Caco-2 (cell line): ENCODE results near the gene TEX28. TPM values are rescaled to one million over a fixed set of nuclear protein-coding genes. Genes with fewer than 3 reads are reported as not detected.
"Not testable (repeated sequence)": the region's sequence is repeated elsewhere in the genome, so short reads cannot be mapped to it uniquely, and the experiment has no call there.

Experiments
- BruUV-seq: library from RNA; stranded (reverse); fragments of 400-500 nt; replicated peaks from 2 replicates; lab custom pipeline; 2021; lab: Mats Ljungman, UMichigan
- CTCF ChIA-PET: fragments of 300-600 bp; sonication (Branson Sonifier 250); formaldehyde crosslinking; loops from one replicate; lab custom pipeline; 2022; ENCODE audit warnings: antibody characterized with exemption; lab: Charles Lee
- POLR2A ChIA-PET: fragments of 300-600 bp; sonication (Branson Sonifier 250); formaldehyde crosslinking; loops from one replicate; lab custom pipeline; 2022; ENCODE audit warnings: antibody characterized with exemption; lab: Charles Lee
- DNase-seq, 2 experiments: peaks; one replicate each; pipeline versions ENCODE4 v3.0.0 to v3.0.0-alpha.2; 2020 to 2022
- H3K27me3 ChIP-seq: replicated peaks from 2 replicates; pipeline ENCODE4 v1.6.0; 2011; ENCODE audit warnings: low read length; ENCODE audit not compliant: control insufficient read depth, insufficient read depth
- H3K36me3 ChIP-seq: 2 replicates; pipeline ENCODE4 v1.5.1; 2011; ENCODE audit warnings: low read length; ENCODE audit not compliant: control insufficient read depth, insufficient read depth
- H3K4me1 ChIP-seq: fragments of 250-450 bp; sonication (Bioruptor Pico); 2 replicates; pipeline ENCODE4 v1.5.1; 2020; ENCODE audit warnings: mild to moderate bottlenecking
- H3K4me3 ChIP-seq: 2 replicates; pipeline ENCODE4 v1.5.1; 2011; ENCODE audit warnings: low read depth, mild to moderate bottlenecking, control low read depth, low read length
- H3K9me3 ChIP-seq: fragments of 250-450 bp; sonication (Bioruptor Pico); 2 replicates; pipeline ENCODE4 v1.5.1; 2020; ENCODE audit warnings: mild to moderate bottlenecking, moderate library complexity
- H3K27ac Mint-ChIP-seq: one replicate; pipeline ENCODE4 v1.8.0; 2022; ENCODE audit warnings: mixed read lengths; ENCODE audit not compliant: unreplicated experiment
- H3K27me3 Mint-ChIP-seq: one replicate; pipeline ENCODE4 v1.8.0; 2022; ENCODE audit warnings: mixed read lengths; ENCODE audit not compliant: insufficient read depth, unreplicated experiment
- H3K36me3 Mint-ChIP-seq: one replicate; pipeline ENCODE4 v1.8.0; 2022; ENCODE audit warnings: mild to moderate bottlenecking, mixed read lengths; ENCODE audit not compliant: insufficient read depth, unreplicated experiment
- H3K4me1 Mint-ChIP-seq: one replicate; pipeline ENCODE4 v1.8.0; 2022; ENCODE audit warnings: low read depth, mixed read lengths; ENCODE audit not compliant: unreplicated experiment
- H3K4me3 Mint-ChIP-seq: one replicate; pipeline ENCODE4 v1.8.0; 2022; ENCODE audit warnings: mild to moderate bottlenecking, moderate library complexity, mixed read lengths; ENCODE audit not compliant: unreplicated experiment
- H3K9me3 Mint-ChIP-seq: one replicate; pipeline ENCODE4 v1.8.0; 2022; ENCODE audit warnings: mixed read lengths; ENCODE audit not compliant: unreplicated experiment
- CTCF ChIP-seq, 2 experiments: fragments of 200-600 bp in 1 of 2; IDR thresholded peaks; 1 replicate in 1 of 2; 2 replicates in 1 of 2; pipeline versions ENCODE4 v1.5.1 to v1.8.0; 2011 to 2022; ENCODE audit warnings: antibody characterized with exemption in 1 of 2, control low read depth in 1 of 2, inconsistent platforms in 1 of 2, low read depth in 1 of 2, low read length in 1 of 2, mild to moderate bottlenecking in 1 of 2, moderate library complexity in 1 of 2; ENCODE audit not compliant: insufficient read depth in 1 of 2, severe bottlenecking in 1 of 2, unreplicated experiment in 1 of 2
- intact Hi-C: fragments of 100-400 bp; cut with micrococcal nuclease; formaldehyde crosslinking; loops from one replicate; pipeline ENCODE4 v1.10.0; 2022; ENCODE audit not compliant: unreplicated experiment
- total RNA-seq: library from RNA; stranded (reverse); gene quantifications from 2 replicates; pipeline ENCODE4 v1.2.3, GENCODE V29; 2022

TEX28 gene
- total RNA-seq, 1 experiment from 2014 or later: not detected

- H3K9me3 Mint-ChIP-seq: no peaks in the 10 kb centered on the region
- H3K4me1 ChIP-seq: no peaks in the 10 kb centered on the region
- no peaks in the 10 kb centered on the region for H3K36me3 ChIP-seq
- H3K9me3 ChIP-seq: no peaks in the 10 kb centered on the region
- H3K36me3 Mint-ChIP-seq: no peaks in the 10 kb centered on the region
- no peaks in the 10 kb centered on the region for H3K4me1 Mint-ChIP-seq
- no peak within 1 kb of the TSS for H3K4me3 Mint-ChIP-seq
- intact Hi-C loops: no loop called here
- BruUV-seq: no TSS peak
- ChIA-PET POLR2A (no interaction called here), CTCF (no interaction called here)
- no peaks in the 10 kb centered on the region for H3K27me3 ChIP-seq
- no peak within 1 kb of the TSS for H3K4me3 ChIP-seq
- H3K27me3 Mint-ChIP-seq: peaks cover 4% of the 10 kb centered on the region
- no peak for TF ChIP-seq CTCF (IDR thresholded peaks at IDR 0.05; ENCODE audit: insufficient read depth in 1 of 2, low read depth in 1 of 2, low read length in 1 of 2, severe bottlenecking in 1 of 2, unreplicated experiment in 1 of 2)
- no peak within 1 kb of the TSS for H3K27ac Mint-ChIP-seq
- no peak for DNase-seq
These were observed 863 bp upstream of the TEX28 start, which contains the start of gene TKTL1 for GRCh38 chrX:154295664-154296310. Gene TKTL1, plus strand, starts transcription at chrX:154295795. Its CDS starts 65 bp downstream, at chrX:154295860.

GRCh38 chrX:154286406-154286805 is 8.5 kb downstream of the TEX28 start:
- POLR2A ChIA-PET: not testable (repeated sequence)

GRCh38 chrX:154284489-154285338 is 10.2 kb downstream of the TEX28 start:
- H3K36me3 Mint-ChIP-seq, H3K9me3 ChIP-seq, BruUV-seq, CTCF ChIA-PET, H3K4me3 ChIP-seq, H3K4me1 ChIP-seq, H3K27me3 Mint-ChIP-seq, H3K4me1 Mint-ChIP-seq, H3K27ac Mint-ChIP-seq, H3K36me3 ChIP-seq, intact Hi-C loops, H3K4me3 Mint-ChIP-seq, H3K9me3 Mint-ChIP-seq, POLR2A ChIA-PET, DNase-seq, H3K27me3 ChIP-seq: not testable (repeated sequence)

More at GRCh38 chrX:154286406-154286805, 8.5 kb downstream of the TEX28 start:
- H3K27me3 Mint-ChIP-seq, H3K4me3 ChIP-seq, H3K4me1 Mint-ChIP-seq, H3K36me3 ChIP-seq, H3K27me3 ChIP-seq, CTCF ChIA-PET, H3K9me3 ChIP-seq, H3K27ac Mint-ChIP-seq, H3K4me3 Mint-ChIP-seq, DNase-seq, intact Hi-C loops, H3K36me3 Mint-ChIP-seq, H3K9me3 Mint-ChIP-seq, H3K4me1 ChIP-seq, BruUV-seq: not testable (repeated sequence)

GRCh38 chrX:154269245-154269644 is 25.7 kb downstream of the TEX28 start:
- DNase-seq, intact Hi-C loops, H3K4me3 Mint-ChIP-seq, H3K36me3 ChIP-seq, H3K9me3 Mint-ChIP-seq, H3K27me3 Mint-ChIP-seq, H3K27ac Mint-ChIP-seq, CTCF ChIA-PET, H3K9me3 ChIP-seq, H3K36me3 Mint-ChIP-seq, H3K4me1 ChIP-seq, H3K4me1 Mint-ChIP-seq, H3K27me3 ChIP-seq, POLR2A ChIA-PET, H3K4me3 ChIP-seq, BruUV-seq: not testable (repeated sequence)

GRCh38 chrX:154263072-154263471 is 31.9 kb downstream of the TEX28 start:
- H3K4me3 ChIP-seq, H3K9me3 Mint-ChIP-seq, intact Hi-C loops, H3K27me3 ChIP-seq, H3K9me3 ChIP-seq, H3K36me3 ChIP-seq, H3K27ac Mint-ChIP-seq, H3K4me3 Mint-ChIP-seq, H3K4me1 Mint-ChIP-seq, POLR2A ChIA-PET, H3K4me1 ChIP-seq, H3K27me3 Mint-ChIP-seq, H3K36me3 Mint-ChIP-seq, CTCF ChIA-PET, BruUV-seq, DNase-seq: not testable (repeated sequence)

GRCh38 chrX:154258711-154259110 is 36.2 kb downstream of the TEX28 start:
- H3K4me1 ChIP-seq, H3K9me3 ChIP-seq, H3K4me3 ChIP-seq, POLR2A ChIA-PET, H3K27me3 Mint-ChIP-seq, intact Hi-C loops, CTCF ChIA-PET, DNase-seq, H3K4me1 Mint-ChIP-seq, H3K27ac Mint-ChIP-seq, H3K27me3 ChIP-seq, BruUV-seq, H3K4me3 Mint-ChIP-seq, H3K36me3 Mint-ChIP-seq, H3K9me3 Mint-ChIP-seq, H3K36me3 ChIP-seq: not testable (repeated sequence)
